LNCaP clone FGC (cell line): ENCODE measurements around the gene DPP9.

ENCODE experiments used
- DNase-seq: peaks from one replicate; pipeline ENCODE4 v3.0.0-alpha.2; 2011; ENCODE audit warnings: low read depth
- H3K4me3 ChIP-seq: 2 replicates; pipeline ENCODE4 v1.5.1; 2011; ENCODE audit warnings: mild to moderate bottlenecking, low read depth, low read length, control low read depth
- CTCF ChIP-seq: IDR thresholded peaks from 2 replicates; pipeline ENCODE4 v1.5.1; 2012; ENCODE audit warnings: mild to moderate bottlenecking; ENCODE audit not compliant: control insufficient read depth, insufficient read depth; ENCODE audit errors: extremely low read depth

Gene DPP9

GRCh38 chr19:4715529-4716221 lies 8.0 kb downstream of the DPP9 start:
- no peak for TF ChIP-seq CTCF
- peak; percentile 33 for DNase-seq
- peak overlapping the region; percentile 14; the same call in 1 of the 2 replicates for H3K4me3 ChIP-seq

- peak overlapping the region; percentile 14; the same call in 1 of the 2 replicates for H3K4me3 ChIP-seq
- peak; percentile 83 for DNase-seq
Observed at GRCh38 chr19:4715178-4715528, 8.5 kb downstream of the DPP9 start.

GRCh38 chr19:4714016-4714415 lies 9.6 kb downstream of the DPP9 start:
- DNase-seq = no peak
- peak overlapping the region; percentile 39 for H3K4me3 ChIP-seq
- no peak for TF ChIP-seq CTCF

GRCh38 chr19:4713384-4713951 lies 10.2 kb downstream of the DPP9 start:
- peak; percentile 94 for DNase-seq
- peak overlapping the region; percentile 39 for H3K4me3 ChIP-seq
- TF ChIP-seq CTCF = no peak

- DNase-seq = no peak
- TF ChIP-seq CTCF = no peak
- peak overlapping the region; percentile 32 for H3K4me3 ChIP-seq
Observed at GRCh38 chr19:4712771-4713170, 10.9 kb downstream of the DPP9 start.

GRCh38 chr19:4711211-4711610 lies 12.4 kb downstream of the DPP9 start:
- no peak for TF ChIP-seq CTCF
- DNase-seq = no peak
- no peak overlapping the region for H3K4me3 ChIP-seq

- no peak overlapping the region for H3K4me3 ChIP-seq
- no peak for DNase-seq
- TF ChIP-seq CTCF = no peak
Observed at GRCh38 chr19:4710281-4710600, 13.4 kb downstream of the DPP9 start.
